ENCODE results near the gene FANCL.
A peak's percentile ranks its signal among the peaks of the same experiment; 100 is the strongest.
"Not testable (repeated sequence)": the region's sequence is repeated elsewhere in the genome, so short reads cannot be mapped to it uniquely, and the experiment has no call there.

The FANCL gene

GRCh38 chr2:58240670-58241545 is at the start of gene FANCL:
Gene FANCL, minus strand, starts transcription at chr2:58241325. Its CDS starts 12 bp downstream, at chr2:58241313.
- FAIRE-seq (peak; percentile 76), DNase-seq (ENCODE audit: insufficient read length, low spot score) (peak; percentile 95)

- FAIRE-seq (no peak), DNase-seq (ENCODE audit: insufficient read length, low spot score) (no peak)
Measured at GRCh38 chr2:58289029-58289428, 47.9 kb upstream of the FANCL start.

GRCh38 chr2:58283931-58284330 is 42.8 kb upstream of the FANCL start:
- FAIRE-seq (no peak), DNase-seq (ENCODE audit: insufficient read length, low spot score) (no peak)

- not testable (repeated sequence) for FAIRE-seq; DNase-seq (ENCODE audit: insufficient read length, low spot score)
Measured at GRCh38 chr2:58275144-58275543, 34.0 kb upstream of the FANCL start.

- FAIRE-seq, result no peak
- DNase-seq (ENCODE audit: insufficient read length, low spot score), result no peak
Measured at GRCh38 chr2:58271826-58272225, 30.7 kb upstream of the FANCL start.

- FAIRE-seq (no peak), DNase-seq (ENCODE audit: insufficient read length, low spot score) (no peak)
Measured at GRCh38 chr2:58268685-58269084, 27.6 kb upstream of the FANCL start.

- FAIRE-seq, result peak; percentile 4
- no peak for DNase-seq (ENCODE audit: insufficient read length, low spot score)
Measured at GRCh38 chr2:58266211-58266610, 25.1 kb upstream of the FANCL start.

GRCh38 chr2:58261209-58261608 is 20.1 kb upstream of the FANCL start:
- FAIRE-seq (no peak), DNase-seq (ENCODE audit: insufficient read length, low spot score) (no peak)

- not testable (repeated sequence) for FAIRE-seq; DNase-seq (ENCODE audit: insufficient read length, low spot score)
Measured at GRCh38 chr2:58258456-58258855, 17.3 kb upstream of the FANCL start.

GRCh38 chr2:58251331-58252201 is 10.4 kb upstream of the FANCL start:
- peak; percentile 90 for FAIRE-seq

GRCh38 chr2:58241546-58241864 is 380 bp upstream of the FANCL start:
- FAIRE-seq, result no peak
- DNase-seq (ENCODE audit: insufficient read length, low spot score), result no peak

More at GRCh38 chr2:58251331-58252201, 10.4 kb upstream of the FANCL start:
- DNase-seq (ENCODE audit: insufficient read length, low spot score), result not testable (repeated sequence)

GRCh38 chr2:58239243-58239925 is 1.7 kb downstream of the FANCL start:
- FAIRE-seq (no peak), DNase-seq (ENCODE audit: insufficient read length, low spot score) (no peak)

- FAIRE-seq (no peak), DNase-seq (ENCODE audit: insufficient read length, low spot score) (no peak)
Measured at GRCh38 chr2:58237741-58238140, 3.4 kb downstream of the FANCL start.

- DNase-seq (ENCODE audit: insufficient read length, low spot score) (no peak), FAIRE-seq (no peak)
Measured at GRCh38 chr2:58235984-58236383, 5.1 kb downstream of the FANCL start.

GRCh38 chr2:58235170-58235569 is 6.0 kb downstream of the FANCL start:
- DNase-seq (ENCODE audit: insufficient read length, low spot score) (no peak), FAIRE-seq (no peak)

GRCh38 chr2:58228299-58228698 is 12.8 kb downstream of the FANCL start:
- FAIRE-seq (no peak), DNase-seq (ENCODE audit: insufficient read length, low spot score) (no peak)

GRCh38 chr2:58227171-58227917 is 13.8 kb downstream of the FANCL start:
- FAIRE-seq (peak; percentile 55), DNase-seq (ENCODE audit: insufficient read length, low spot score) (no peak)

GRCh38 chr2:58221909-58222308 is 19.2 kb downstream of the FANCL start:
- FAIRE-seq, result no peak
- no peak for DNase-seq (ENCODE audit: insufficient read length, low spot score)

GRCh38 chr2:58215429-58215828 is 25.7 kb downstream of the FANCL start:
- FAIRE-seq (no peak), DNase-seq (ENCODE audit: insufficient read length, low spot score) (no peak)

- FAIRE-seq; DNase-seq (ENCODE audit: insufficient read length, low spot score): not testable (repeated sequence)
Measured at GRCh38 chr2:58210951-58211568, 30.1 kb downstream of the FANCL start.
